ENCODE results near the gene TSPAN15. TPM values are rescaled to one million over a fixed set of nuclear protein-coding genes. Genes with fewer than 3 reads are reported as not detected.

TSPAN15 gene
- total RNA-seq, 1 experiment from 2014 or later: 1.6 TPM

DNA sequence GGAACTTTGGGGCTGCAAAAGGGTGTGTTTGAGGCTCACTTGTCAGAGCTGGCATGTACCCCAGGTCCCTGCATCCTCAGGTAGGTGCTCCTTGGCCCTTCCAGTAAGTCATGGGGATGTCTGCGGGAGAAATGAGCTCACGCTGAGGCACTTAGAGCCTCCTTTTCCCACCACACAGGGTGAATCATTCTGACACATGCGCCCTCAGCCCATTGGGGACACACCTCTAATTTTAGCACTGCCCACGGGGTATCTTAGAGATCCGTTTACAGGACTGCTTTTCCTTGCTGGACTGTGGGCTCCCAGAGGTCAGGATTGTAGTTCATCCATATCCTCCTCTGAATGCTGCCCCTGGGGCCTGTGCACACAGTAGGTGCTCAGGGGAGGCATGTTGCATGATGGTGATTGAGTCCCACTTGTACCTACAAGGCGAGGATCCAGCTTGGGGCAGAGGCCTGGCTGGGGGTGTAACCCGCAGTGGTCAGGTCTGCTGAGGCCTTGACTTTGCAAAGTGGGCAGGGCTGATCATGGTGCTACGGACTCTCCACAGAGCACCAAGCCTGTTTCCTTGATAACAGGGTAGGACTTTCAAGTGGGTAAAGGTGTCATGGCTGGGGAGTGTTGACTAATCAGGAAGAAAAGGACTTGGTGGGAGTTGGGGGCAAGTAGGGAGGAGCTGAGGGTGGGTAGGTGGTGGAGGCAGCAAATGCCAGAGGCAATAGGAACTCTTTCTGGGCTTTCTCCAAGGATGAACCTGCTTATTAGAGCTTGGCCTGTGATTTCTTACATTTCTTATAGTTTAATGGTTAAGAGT lies 5.8 kb downstream of the TSPAN15 start:
- no peak overlapping the region for H2AFZ ChIP-seq (ENCODE audit: low read length)
- no peak for DNase-seq

DNA sequence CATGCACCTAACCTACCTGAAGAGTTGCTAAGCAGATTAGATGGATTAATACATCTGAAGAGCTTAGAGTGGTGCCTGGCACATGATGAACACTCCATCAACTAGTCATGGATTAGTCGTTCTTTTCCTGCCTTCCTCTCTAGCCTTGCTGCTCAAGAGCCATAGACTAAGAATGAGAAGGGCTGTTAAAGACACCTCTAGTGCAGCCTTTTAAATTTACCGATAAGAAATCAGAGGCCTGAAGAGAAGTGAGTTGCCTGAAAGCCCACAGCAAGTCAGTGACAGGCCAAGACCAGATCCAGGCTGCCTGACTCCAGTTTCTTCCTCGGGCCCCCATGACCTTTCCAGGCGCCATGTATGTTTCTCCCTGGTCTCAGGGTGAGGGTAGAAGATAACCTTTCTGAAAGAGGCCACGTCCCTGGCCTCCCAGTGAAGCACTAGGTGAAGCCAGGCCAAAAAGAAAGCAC lies 6.5 kb downstream of the TSPAN15 start:
- no peaks in the 10 kb centered on the region for H3K9me2 ChIP-seq (replicated peaks; ENCODE audit: insufficient read depth, low read length)
- no peak overlapping the region for H3K27ac ChIP-seq (ENCODE audit: low read length)
- no peaks in the 10 kb centered on the region for H3K9me3 ChIP-seq (ENCODE audit: low read length)
- H4K20me1 ChIP-seq (ENCODE audit: insufficient read depth, low read depth, low read length): no peaks in the 10 kb centered on the region
- H3K79me2 ChIP-seq (ENCODE audit: low read length): no peaks in the 10 kb centered on the region
- no peak for DNase-seq
- no peak overlapping the region for H2AFZ ChIP-seq (ENCODE audit: low read length)
- H3K4me2 ChIP-seq (ENCODE audit: low read depth, low read length, poor library complexity, severe bottlenecking): no peak overlapping the region
- no peaks in the 10 kb centered on the region for H3K4me1 ChIP-seq (ENCODE audit: low read length)
- H3K27me3 ChIP-seq (ENCODE audit: low read length): no peaks in the 10 kb centered on the region
- H3K4me3 ChIP-seq (ENCODE audit: low read length): no peak overlapping the region
- H3K36me3 ChIP-seq (ENCODE audit: insufficient read depth, low read length): no peaks in the 10 kb centered on the region
- no peak overlapping the region for H3K9ac ChIP-seq (ENCODE audit: low read length)

More for the DNA sequence above, 5.8 kb downstream of the TSPAN15 start:
- H3K27me3 ChIP-seq (ENCODE audit: low read length): no peaks in the 10 kb centered on the region
- H3K27ac ChIP-seq (ENCODE audit: low read length): no peak overlapping the region
- no peaks in the 10 kb centered on the region for H3K79me2 ChIP-seq (ENCODE audit: low read length)
- no peaks in the 10 kb centered on the region for H3K9me3 ChIP-seq (ENCODE audit: low read length)
- no peaks in the 10 kb centered on the region for H3K4me1 ChIP-seq (ENCODE audit: low read length)
- H3K4me3 ChIP-seq (ENCODE audit: low read length): no peak overlapping the region
- H3K9me2 ChIP-seq (replicated peaks; ENCODE audit: insufficient read depth, low read length): no peaks in the 10 kb centered on the region
- no peaks in the 10 kb centered on the region for H4K20me1 ChIP-seq (ENCODE audit: insufficient read depth, low read depth, low read length)
- no peak overlapping the region for H3K4me2 ChIP-seq (ENCODE audit: low read depth, low read length, poor library complexity, severe bottlenecking)
- H3K9ac ChIP-seq (ENCODE audit: low read length): no peak overlapping the region
- H3K36me3 ChIP-seq (ENCODE audit: insufficient read depth, low read length): no peaks in the 10 kb centered on the region

DNA sequence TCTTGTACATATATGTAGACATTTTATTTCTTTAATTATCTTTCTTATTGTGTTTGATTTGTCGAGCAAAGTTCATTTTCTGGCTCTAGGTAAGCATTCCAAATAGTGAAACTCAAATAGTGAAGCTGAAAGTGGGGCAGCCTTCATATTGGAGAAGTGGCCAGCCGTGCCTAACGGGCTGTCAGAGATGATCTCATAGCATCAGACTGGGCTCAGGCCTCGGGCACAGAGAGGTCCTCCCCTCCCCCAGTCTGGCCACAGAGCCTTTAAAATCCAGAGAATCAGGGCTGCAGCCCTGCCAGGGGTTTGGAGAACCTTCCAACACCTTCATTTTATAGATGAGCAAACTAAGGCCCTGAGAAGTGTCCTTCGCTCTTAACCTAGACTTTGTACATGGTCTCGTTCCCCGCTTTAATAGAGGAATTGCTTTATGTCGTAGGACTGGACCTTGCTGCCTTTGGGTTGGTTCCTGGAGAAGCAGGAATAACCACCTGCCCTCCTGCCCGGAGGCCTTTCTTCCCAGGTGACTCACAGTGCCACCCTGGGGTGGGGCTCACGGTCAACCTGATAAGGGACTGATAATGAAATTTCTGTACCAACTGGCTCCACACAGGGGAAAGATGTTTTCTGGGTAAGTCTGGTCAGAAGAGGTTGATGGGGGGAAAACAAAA lies 7.3 kb downstream of the TSPAN15 start:
- Histone ChIP-seq H3K9me3 (ENCODE audit: low read length) (no peaks in the 10 kb centered on the region), H2AFZ (ENCODE audit: low read length) (no peak overlapping the region), H3K27me3 (ENCODE audit: low read length) (no peaks in the 10 kb centered on the region), H3K36me3 (ENCODE audit: insufficient read depth, low read length) (no peaks in the 10 kb centered on the region), H3K9me2 (replicated peaks; ENCODE audit: insufficient read depth, low read length) (no peaks in the 10 kb centered on the region), H4K20me1 (ENCODE audit: insufficient read depth, low read depth, low read length) (no peaks in the 10 kb centered on the region), H3K4me2 (ENCODE audit: low read depth, low read length, poor library complexity, severe bottlenecking) (no peak overlapping the region), H3K79me2 (ENCODE audit: low read length) (no peaks in the 10 kb centered on the region), H3K27ac (ENCODE audit: low read length) (no peak overlapping the region), H3K4me1 (ENCODE audit: low read length) (no peaks in the 10 kb centered on the region), H3K9ac (ENCODE audit: low read length) (no peak overlapping the region), H3K4me3 (ENCODE audit: low read length) (no peak overlapping the region)
- DNase-seq: no peak

DNA sequence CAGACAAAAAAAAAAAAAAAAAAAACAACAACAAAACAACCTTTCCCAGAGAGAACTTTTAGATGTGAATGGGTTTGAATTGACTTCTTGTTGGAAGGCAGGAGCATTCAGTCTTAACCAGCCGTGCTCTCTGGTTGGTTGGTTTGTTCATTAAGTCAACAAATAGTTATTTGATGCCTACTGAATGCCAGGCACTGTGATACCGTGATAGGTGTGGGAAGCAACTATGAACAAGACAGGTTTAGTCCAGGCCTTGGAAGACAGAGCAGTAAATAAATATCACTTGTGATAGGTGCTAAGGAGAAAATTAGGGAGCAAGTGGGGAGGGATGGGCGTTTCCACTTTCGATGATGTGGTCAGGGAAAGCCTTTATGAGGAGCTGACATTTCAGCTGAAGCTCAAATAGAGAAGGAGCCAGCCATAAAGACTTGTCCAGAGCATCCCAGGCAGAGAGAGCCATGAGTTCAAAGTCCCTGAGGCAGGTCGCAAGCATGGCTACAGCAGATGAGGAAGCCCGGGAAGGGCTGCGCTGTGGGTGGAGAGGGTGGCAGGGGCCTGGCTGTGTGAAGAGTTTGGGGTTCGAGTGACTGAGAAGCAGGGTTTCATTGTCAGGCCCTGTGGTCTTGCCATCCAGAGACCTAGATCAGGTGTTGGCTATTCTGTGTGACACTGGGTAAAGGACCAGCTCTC lies 8.0 kb downstream of the TSPAN15 start:
- Histone ChIP-seq H2AFZ (ENCODE audit: low read length) (no peak overlapping the region), H4K20me1 (ENCODE audit: insufficient read depth, low read depth, low read length) (no peaks in the 10 kb centered on the region), H3K4me1 (ENCODE audit: low read length) (no peaks in the 10 kb centered on the region), H3K36me3 (ENCODE audit: insufficient read depth, low read length) (no peaks in the 10 kb centered on the region), H3K27ac (ENCODE audit: low read length) (no peak overlapping the region), H3K9me3 (ENCODE audit: low read length) (no peaks in the 10 kb centered on the region), H3K79me2 (ENCODE audit: low read length) (no peaks in the 10 kb centered on the region), H3K4me3 (ENCODE audit: low read length) (no peak overlapping the region), H3K9me2 (replicated peaks; ENCODE audit: insufficient read depth, low read length) (no peaks in the 10 kb centered on the region), H3K27me3 (ENCODE audit: low read length) (no peaks in the 10 kb centered on the region), H3K9ac (ENCODE audit: low read length) (no peak overlapping the region), H3K4me2 (ENCODE audit: low read depth, low read length, poor library complexity, severe bottlenecking) (no peak overlapping the region)
- no peak for DNase-seq

DNA sequence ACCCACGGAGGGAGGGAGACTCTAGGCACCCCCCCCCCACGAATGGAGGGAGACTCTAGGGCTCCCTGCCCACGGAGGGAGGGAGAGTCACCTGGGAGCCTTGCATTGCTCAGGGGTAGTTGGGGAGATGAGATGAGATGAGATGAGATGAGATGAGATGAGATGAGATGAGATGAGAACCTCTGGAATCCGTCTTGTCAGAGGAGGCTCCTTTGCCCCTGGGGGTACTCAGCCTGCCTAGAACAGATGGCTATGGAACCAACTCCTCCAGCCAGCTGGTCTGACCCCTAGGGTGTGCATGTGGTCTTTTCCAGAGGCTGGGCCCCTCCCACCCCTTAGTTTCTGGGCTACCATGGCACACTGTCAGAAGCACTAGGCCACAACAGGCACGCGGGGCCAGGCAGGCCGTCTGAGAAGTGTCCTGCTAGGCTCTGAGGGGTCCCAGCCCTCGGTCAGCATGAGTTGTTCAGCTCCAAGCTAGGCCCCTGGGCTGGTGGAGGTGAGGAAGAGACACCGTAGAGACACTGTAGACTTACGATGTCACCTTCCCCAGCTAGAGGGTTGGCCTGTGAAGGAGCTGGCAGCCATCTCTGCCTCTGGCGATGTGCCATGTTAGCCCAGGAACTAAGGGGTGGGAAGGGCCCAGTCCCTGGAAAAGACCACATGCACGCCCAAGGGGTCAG lies 8.8 kb downstream of the TSPAN15 start:
- Histone ChIP-seq H3K9ac (ENCODE audit: low read length) (no peak overlapping the region), H3K79me2 (ENCODE audit: low read length) (no peaks in the 10 kb centered on the region), H3K27me3 (ENCODE audit: low read length) (no peaks in the 10 kb centered on the region), H3K36me3 (ENCODE audit: insufficient read depth, low read length) (no peaks in the 10 kb centered on the region), H2AFZ (ENCODE audit: low read length) (no peak overlapping the region), H3K27ac (ENCODE audit: low read length) (no peak overlapping the region), H4K20me1 (ENCODE audit: insufficient read depth, low read depth, low read length) (no peaks in the 10 kb centered on the region), H3K4me2 (ENCODE audit: low read depth, low read length, poor library complexity, severe bottlenecking) (no peak overlapping the region), H3K4me1 (ENCODE audit: low read length) (no peaks in the 10 kb centered on the region), H3K9me2 (replicated peaks; ENCODE audit: insufficient read depth, low read length) (no peaks in the 10 kb centered on the region), H3K9me3 (ENCODE audit: low read length) (no peaks in the 10 kb centered on the region), H3K4me3 (ENCODE audit: low read length) (no peak overlapping the region)
- DNase-seq: no peak

DNA sequence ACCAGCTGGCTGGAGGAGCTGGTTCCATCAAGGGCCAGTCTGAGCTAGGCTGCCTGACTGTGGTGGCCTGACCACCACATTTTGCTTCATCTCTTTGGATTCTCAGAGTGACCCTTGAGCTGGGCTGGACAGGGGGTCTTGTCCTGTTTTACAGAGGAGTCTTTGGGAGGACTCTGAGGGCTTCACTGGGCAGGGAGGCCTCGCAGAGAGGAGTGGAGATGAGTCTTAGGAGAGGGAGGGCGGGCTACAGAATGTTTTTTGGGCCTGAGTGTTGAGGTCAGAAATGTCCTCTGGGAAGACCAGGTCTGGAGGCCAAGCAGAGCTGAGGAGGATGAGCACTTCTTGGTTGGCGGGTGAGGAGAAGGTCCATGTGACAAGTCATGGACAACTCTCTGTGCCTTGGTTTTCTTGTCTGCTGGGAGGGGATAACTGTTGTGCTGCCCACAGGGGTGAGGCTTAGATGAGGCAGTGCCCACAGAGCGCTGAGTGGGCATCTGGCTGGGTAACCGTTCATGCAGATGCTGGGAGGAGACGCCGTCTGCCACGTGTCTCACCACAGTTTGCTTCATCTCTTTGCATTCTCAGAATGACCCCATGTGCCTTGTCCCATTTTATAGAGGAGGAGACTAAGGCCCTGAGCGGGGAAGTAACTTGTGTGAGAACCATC lies 9.4 kb downstream of the TSPAN15 start:
- no peaks in the 10 kb centered on the region for H3K9me2 ChIP-seq (replicated peaks; ENCODE audit: insufficient read depth, low read length)
- no peak overlapping the region for H3K27ac ChIP-seq (ENCODE audit: low read length)
- no peak overlapping the region for H2AFZ ChIP-seq (ENCODE audit: low read length)
- H3K9ac ChIP-seq (ENCODE audit: low read length): no peak overlapping the region
- no peaks in the 10 kb centered on the region for H4K20me1 ChIP-seq (ENCODE audit: insufficient read depth, low read depth, low read length)
- H3K4me2 ChIP-seq (ENCODE audit: low read depth, low read length, poor library complexity, severe bottlenecking): no peak overlapping the region
- H3K4me1 ChIP-seq (ENCODE audit: low read length): no peaks in the 10 kb centered on the region
- no peak overlapping the region for H3K4me3 ChIP-seq (ENCODE audit: low read length)
- H3K27me3 ChIP-seq (ENCODE audit: low read length): no peaks in the 10 kb centered on the region
- H3K9me3 ChIP-seq (ENCODE audit: low read length): no peaks in the 10 kb centered on the region
- DNase-seq: no peak
- no peaks in the 10 kb centered on the region for H3K79me2 ChIP-seq (ENCODE audit: low read length)
- no peaks in the 10 kb centered on the region for H3K36me3 ChIP-seq (ENCODE audit: insufficient read depth, low read length)

DNA sequence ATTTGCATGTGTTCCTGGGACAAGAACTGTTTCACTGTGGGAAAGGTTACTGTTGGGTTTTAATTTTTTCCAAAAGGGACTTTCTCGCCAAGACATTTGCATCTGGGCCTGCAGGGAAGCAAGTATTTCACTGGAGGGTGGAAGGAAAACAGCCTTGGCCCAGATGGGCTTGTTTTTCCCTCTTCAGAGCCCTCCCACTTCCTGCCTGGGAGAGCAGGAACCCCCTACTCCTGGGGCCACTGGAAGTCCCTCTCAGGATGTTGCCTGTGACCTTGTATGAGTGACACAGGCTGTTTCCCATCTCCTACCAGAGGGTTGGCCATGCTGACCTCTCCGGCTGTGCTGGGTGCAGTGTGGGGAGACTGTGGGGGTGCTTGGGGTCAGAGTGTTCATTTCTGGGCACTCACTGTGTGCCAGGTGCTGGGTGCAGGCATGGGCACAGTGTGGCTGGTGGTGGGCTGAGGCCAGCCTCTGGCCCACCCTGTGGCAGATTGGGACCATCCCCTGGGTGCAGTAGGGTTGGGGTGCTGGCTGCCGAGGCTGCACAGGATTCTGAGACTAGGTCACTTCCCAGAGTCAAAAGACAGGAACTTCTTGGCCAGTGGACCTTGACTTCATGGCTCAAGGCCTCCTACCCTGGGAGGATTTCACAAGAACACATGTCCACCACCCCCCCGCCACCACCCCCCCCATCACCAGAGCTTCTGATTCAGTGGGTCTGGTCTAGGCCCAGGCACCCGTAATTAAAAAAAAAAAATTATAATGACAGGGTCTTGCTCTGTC lies 10.2 kb downstream of the TSPAN15 start:
- no peaks in the 10 kb centered on the region for H3K27me3 ChIP-seq (ENCODE audit: low read length)
- H4K20me1 ChIP-seq (ENCODE audit: insufficient read depth, low read depth, low read length): no peaks in the 10 kb centered on the region
- H3K9me3 ChIP-seq (ENCODE audit: low read length): no peaks in the 10 kb centered on the region
- no peaks in the 10 kb centered on the region for H3K79me2 ChIP-seq (ENCODE audit: low read length)
- H3K4me1 ChIP-seq (ENCODE audit: low read length): no peaks in the 10 kb centered on the region
- no peak overlapping the region for H3K27ac ChIP-seq (ENCODE audit: low read length)
- H3K4me2 ChIP-seq (ENCODE audit: low read depth, low read length, poor library complexity, severe bottlenecking): no peak overlapping the region
- no peak overlapping the region for H3K4me3 ChIP-seq (ENCODE audit: low read length)
- no peak overlapping the region for H3K9ac ChIP-seq (ENCODE audit: low read length)
- no peak for DNase-seq
- H3K9me2 ChIP-seq (replicated peaks; ENCODE audit: insufficient read depth, low read length): no peaks in the 10 kb centered on the region
- no peak overlapping the region for H2AFZ ChIP-seq (ENCODE audit: low read length)
- H3K36me3 ChIP-seq (ENCODE audit: insufficient read depth, low read length): no peaks in the 10 kb centered on the region
